ENCODE results near the gene INSC. TPM values are rescaled to one million over a fixed set of nuclear protein-coding genes. Genes with fewer than 3 reads are reported as not detected.

The INSC gene
- total and polyA plus RNA-seq, 2 experiments from 2014 or later = 0.10 TPM; not detected in 1

DNA sequence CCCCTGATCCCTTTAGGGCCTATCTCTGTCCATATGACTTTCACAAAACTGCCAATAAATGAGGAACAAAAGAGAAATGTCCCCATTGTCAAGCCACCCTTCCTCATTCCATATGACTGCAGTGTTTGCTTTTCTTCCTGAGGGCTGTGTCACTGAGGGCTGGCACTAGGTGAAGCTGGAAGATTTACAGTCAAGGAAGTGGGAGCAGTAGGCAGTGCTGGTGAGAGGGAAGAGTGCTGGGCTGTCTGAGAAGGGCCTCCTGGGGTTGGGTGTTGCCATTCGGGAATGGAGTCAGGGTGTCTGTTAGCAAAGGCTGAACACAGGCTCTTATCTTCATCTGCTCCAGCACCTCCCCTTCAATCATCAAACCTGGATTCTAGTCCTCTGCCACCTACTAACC lies 30.9 kb downstream of the INSC start:
- Histone ChIP-seq H3K9me2 (replicated peaks; ENCODE audit: insufficient read depth) (no peaks in the 10 kb centered on the region), H3K36me3 (replicated peaks; ENCODE audit: insufficient read depth, low read depth) (no peaks in the 10 kb centered on the region), H3K4me1 (ENCODE audit: insufficient read depth) (no peaks in the 10 kb centered on the region), H3K4me3 (no peak overlapping the region), H3K27me3 (no peaks in the 10 kb centered on the region), H3K9me3 (ENCODE audit: low read depth) (no peaks in the 10 kb centered on the region), H3K27ac (peak overlapping the region; percentile 46), H3K4me2 (no peak overlapping the region), H3K79me2 (no peaks in the 10 kb centered on the region), H4K20me1 (ENCODE audit: insufficient read depth, poor library complexity, severe bottlenecking) (no peaks in the 10 kb centered on the region), H2AFZ (no peak overlapping the region)
- 56% methylated on average over 1 of the region's 1 CpG for WGBS (ENCODE audit: low lambda C conversion rate, missing lambda C conversion rate)
- DNase-seq (ENCODE audit: low spot score) = peak; percentile 30
- TF ChIP-seq CTCF (IDR thresholded peaks at IDR 0.05; ENCODE audit: poor library complexity) (no peak), EZH2 (IDR thresholded peaks at IDR 0.05; ENCODE audit: borderline replicate concordance) (no peak), EZH2phosphoT487 (IDR thresholded peaks at IDR 0.05; ENCODE audit: low read depth, severe bottlenecking, unreplicated experiment) (no peak)

DNA sequence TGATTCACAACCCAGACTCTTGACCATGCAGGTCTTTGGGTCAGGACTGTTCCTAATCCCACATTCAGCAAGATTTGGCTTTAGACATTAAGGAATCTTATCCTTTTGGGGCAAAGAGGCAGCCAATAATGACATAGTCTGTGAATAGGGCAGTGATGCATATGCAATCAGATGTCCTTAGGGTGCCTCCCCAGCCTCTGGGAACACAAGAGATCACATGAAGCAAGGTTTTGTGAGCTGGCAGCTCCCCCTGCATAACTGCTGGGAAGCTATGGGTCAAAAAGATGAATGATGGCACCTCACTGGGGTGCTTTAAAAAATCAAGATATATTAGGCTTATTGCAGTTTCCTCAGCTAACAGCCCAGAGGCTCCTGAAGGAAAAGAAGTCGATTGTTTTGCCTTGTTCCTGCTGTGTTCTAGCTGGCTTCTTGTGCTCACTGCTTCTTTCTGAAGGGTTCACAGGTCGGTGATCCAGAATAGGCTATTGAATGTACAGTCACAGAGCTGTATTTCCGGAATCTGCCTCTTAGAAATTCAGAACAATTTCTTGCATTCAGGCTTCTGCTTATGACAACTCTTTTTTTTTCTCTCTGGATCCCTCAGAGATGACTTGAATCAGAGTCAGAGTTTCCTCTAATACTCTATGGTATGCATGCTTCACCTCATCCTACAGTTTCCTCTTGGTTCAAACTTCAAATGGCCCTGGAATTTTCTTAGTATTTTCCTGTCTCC lies 31.7 kb downstream of the INSC start:
- TF ChIP-seq EZH2 (IDR thresholded peaks at IDR 0.05; ENCODE audit: borderline replicate concordance) (no peak), EZH2phosphoT487 (IDR thresholded peaks at IDR 0.05; ENCODE audit: low read depth, severe bottlenecking, unreplicated experiment) (no peak), CTCF (IDR thresholded peaks at IDR 0.05; ENCODE audit: poor library complexity) (no peak)
- Histone ChIP-seq H3K27ac (peak overlapping the region; percentile 46), H3K79me2 (no peaks in the 10 kb centered on the region), H3K27me3 (no peaks in the 10 kb centered on the region), H3K4me1 (ENCODE audit: insufficient read depth) (no peaks in the 10 kb centered on the region), H2AFZ (no peak overlapping the region), H3K4me3 (no peak overlapping the region), H3K9me2 (replicated peaks; ENCODE audit: insufficient read depth) (no peaks in the 10 kb centered on the region), H4K20me1 (ENCODE audit: insufficient read depth, poor library complexity, severe bottlenecking) (no peaks in the 10 kb centered on the region), H3K4me2 (no peak overlapping the region), H3K36me3 (replicated peaks; ENCODE audit: insufficient read depth, low read depth) (no peaks in the 10 kb centered on the region), H3K9me3 (ENCODE audit: low read depth) (no peaks in the 10 kb centered on the region)
- DNase-seq (ENCODE audit: low spot score) = no peak
- 66% methylated on average over 3 of the region's 3 CpGs for WGBS (ENCODE audit: low lambda C conversion rate, missing lambda C conversion rate)

- no peaks in the 10 kb centered on the region for H3K9me2 ChIP-seq (replicated peaks; ENCODE audit: insufficient read depth)
- H4K20me1 ChIP-seq (ENCODE audit: insufficient read depth, poor library complexity, severe bottlenecking) = no peaks in the 10 kb centered on the region
- H2AFZ ChIP-seq = no peak overlapping the region
- H3K9me3 ChIP-seq (ENCODE audit: low read depth) = no peaks in the 10 kb centered on the region
- WGBS (ENCODE audit: low lambda C conversion rate, missing lambda C conversion rate) = 87% methylated on average over 4 of the region's 4 CpGs
- H3K27ac ChIP-seq = no peak overlapping the region
- no peak for DNase-seq (ENCODE audit: low spot score)
- TF ChIP-seq EZH2phosphoT487 (IDR thresholded peaks at IDR 0.05; ENCODE audit: low read depth, severe bottlenecking, unreplicated experiment) = no peak
- H3K79me2 ChIP-seq = no peaks in the 10 kb centered on the region
- H3K4me1 ChIP-seq (ENCODE audit: insufficient read depth) = no peaks in the 10 kb centered on the region
- H3K27me3 ChIP-seq = no peaks in the 10 kb centered on the region
- no peaks in the 10 kb centered on the region for H3K36me3 ChIP-seq (replicated peaks; ENCODE audit: insufficient read depth, low read depth)
- H3K4me2 ChIP-seq = no peak overlapping the region
- H3K4me3 ChIP-seq = no peak overlapping the region
Observed at GRCh38 chr11:15148169-15148568, 33.4 kb downstream of the INSC start.

DNA sequence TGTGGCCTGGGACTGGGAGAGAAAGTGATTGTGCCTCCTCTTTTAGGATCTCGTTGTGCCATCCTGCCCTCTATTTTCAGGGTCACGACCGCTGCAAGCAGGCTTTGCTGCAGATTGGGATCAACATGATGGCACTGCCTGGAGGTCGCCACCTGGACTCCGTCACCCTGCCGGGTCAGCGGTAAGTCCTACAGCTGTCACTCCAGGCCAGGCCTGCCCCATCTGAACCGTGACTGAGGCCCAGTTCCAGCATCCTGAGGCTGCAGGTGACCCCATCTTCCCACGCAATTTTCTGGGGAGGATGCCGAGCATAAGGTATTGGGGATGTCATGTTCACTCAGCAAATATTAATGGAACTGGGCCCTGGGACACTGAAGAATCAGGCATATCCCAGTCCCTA lies 34.3 kb downstream of the INSC start:
- Histone ChIP-seq H4K20me1 (ENCODE audit: insufficient read depth, poor library complexity, severe bottlenecking) (no peaks in the 10 kb centered on the region), H3K4me3 (no peak overlapping the region), H3K79me2 (no peaks in the 10 kb centered on the region), H3K4me2 (no peak overlapping the region), H3K27me3 (no peaks in the 10 kb centered on the region), H3K9me2 (replicated peaks; ENCODE audit: insufficient read depth) (no peaks in the 10 kb centered on the region), H3K36me3 (replicated peaks; ENCODE audit: insufficient read depth, low read depth) (no peaks in the 10 kb centered on the region), H3K27ac (no peak overlapping the region), H3K9me3 (ENCODE audit: low read depth) (no peaks in the 10 kb centered on the region), H3K4me1 (ENCODE audit: insufficient read depth) (no peaks in the 10 kb centered on the region), H2AFZ (no peak overlapping the region)
- TF ChIP-seq CTCF (IDR thresholded peaks at IDR 0.05; ENCODE audit: poor library complexity) = no peak
- no peak for TF ChIP-seq EZH2phosphoT487 (IDR thresholded peaks at IDR 0.05; ENCODE audit: low read depth, severe bottlenecking, unreplicated experiment)
- WGBS (ENCODE audit: low lambda C conversion rate, missing lambda C conversion rate) = 92% methylated on average over 10 of the region's 10 CpGs
- DNase-seq (ENCODE audit: low spot score) = no peak
